Fibroblast of lung (primary cell): ENCODE measurements around the gene ULK3. TPM values are rescaled to one million over a fixed set of nuclear protein-coding genes. Genes with fewer than 3 reads are reported as not detected.

Source experiments
- DNase-seq, 2 donors: peaks; one replicate each; pipeline versions ENCODE4 v3.0.0 to v3.0.0-alpha.2; 2010; ENCODE audit warnings: low read depth in 2 of 2
- H2AFZ ChIP-seq: 2 replicates; pipeline ENCODE4 v1.5.1; 2012; ENCODE audit warnings: low read length, control low read depth, inconsistent platforms
- H3K27ac ChIP-seq: 2 replicates; pipeline ENCODE4 v1.5.1; 2011; ENCODE audit warnings: low read length, control low read depth; ENCODE audit not compliant: insufficient read depth
- H3K27me3 ChIP-seq: 2 replicates; pipeline ENCODE4 v1.5.1; 2011; ENCODE audit warnings: mild to moderate bottlenecking, low read length; ENCODE audit not compliant: control insufficient read depth, insufficient read depth
- H3K36me3 ChIP-seq: 2 replicates; pipeline ENCODE4 v1.5.1; 2011; ENCODE audit warnings: low read length; ENCODE audit not compliant: control insufficient read depth, insufficient read depth
- H3K4me1 ChIP-seq: 2 replicates; pipeline ENCODE4 v1.5.1; 2011; ENCODE audit warnings: low read length; ENCODE audit not compliant: control insufficient read depth, insufficient read depth; ENCODE audit errors: extremely low read depth
- H3K4me2 ChIP-seq: 2 replicates; pipeline ENCODE4 v1.5.1; 2011; ENCODE audit warnings: low read length, control low read depth; ENCODE audit not compliant: insufficient read depth; ENCODE audit errors: extremely low read depth
- H3K4me3 ChIP-seq, 4 experiments: fragments of 200-600 bp in 1 of 4; sonication (generic) in 1 of 4; replicated peaks in 1 of 4; 2 replicates each; pipeline ENCODE4 v1.5.1; 2011 to 2016; ENCODE audit warnings: low read length in 4 of 4, low read depth in 3 of 4, mild to moderate bottlenecking in 3 of 4, control low read depth in 2 of 4, inconsistent platforms in 1 of 4, mixed read lengths in 1 of 4; ENCODE audit not compliant: insufficient read depth in 1 of 4; ENCODE audit errors: control extremely low read depth in 1 of 4
- H3K79me2 ChIP-seq: 2 replicates; pipeline ENCODE4 v1.5.1; 2012; ENCODE audit warnings: mild to moderate bottlenecking, low read length, inconsistent platforms; ENCODE audit not compliant: control insufficient read depth, insufficient read depth
- H3K9ac ChIP-seq: 2 replicates; pipeline ENCODE4 v1.5.1; 2011; ENCODE audit warnings: mild to moderate bottlenecking, low read length, control low read depth; ENCODE audit not compliant: insufficient read depth
- H3K9me3 ChIP-seq: 2 replicates; pipeline ENCODE4 v1.5.1; 2012; ENCODE audit warnings: low read depth, low read length; ENCODE audit not compliant: control insufficient read depth, insufficient read depth
- H4K20me1 ChIP-seq: 2 replicates; pipeline ENCODE4 v1.5.1; 2011; ENCODE audit warnings: low read length; ENCODE audit not compliant: control insufficient read depth, insufficient read depth; ENCODE audit errors: extremely low read depth
- CTCF ChIP-seq, 2 donors: IDR thresholded peaks in 1 of 2; conservative IDR thresholded peaks in 1 of 2; 1 replicate in 1 of 2; 2 replicates in 1 of 2; pipeline ENCODE4 v1.5.1; 2011 to 2012; ENCODE audit warnings: low read length in 2 of 2, control low read depth in 1 of 2, inconsistent platforms in 1 of 2, low read depth in 1 of 2, mild to moderate bottlenecking in 1 of 2
- EZH2 ChIP-seq: IDR thresholded peaks from 2 replicates; pipeline ENCODE4 v1.5.1; 2012; ENCODE audit warnings: low read length, control low read depth, mild to moderate bottlenecking; ENCODE audit errors: missing control alignments
- polyA plus RNA-seq, 2 donors: library from polyadenylated mRNA; depleted of rRNA in 1 of 2; stranded (reverse) in 1 of 2; unstranded in 1 of 2; fragments of >200 nt; gene quantifications; 2 replicates each; pipeline ENCODE4 v1.2.1, GENCODE V29; 2011 to 2012; ENCODE audit warnings: missing spikeins in 1 of 2
- total RNA-seq: library from RNA; depleted of rRNA; stranded (reverse); fragments of >200 nt; gene quantifications from 2 replicates; pipeline ENCODE4 v1.2.1, GENCODE V29; 2014

ULK3 gene
- total and polyA plus RNA-seq, 2 donors (not counting 1 experiment from before 2014, with no cell fraction given) = 8.8 to 11.4 TPM

- H3K27ac ChIP-seq = no peak overlapping the region
- TF ChIP-seq EZH2 (no peak), CTCF (conservative IDR thresholded peaks at IDR 0.05 in 1 of 2, IDR thresholded peaks at IDR 0.05 in 1 of 2; ENCODE audit: low read depth in 1 of 2, low read length in 2 of 2) (no peak)
- peaks cover 23% of the 10 kb centered on the region for H3K27me3 ChIP-seq
- H3K79me2 ChIP-seq = no peaks in the 10 kb centered on the region
- no peaks in the 10 kb centered on the region for H3K4me1 ChIP-seq
- no peaks in the 10 kb centered on the region for H4K20me1 ChIP-seq
- no peak overlapping the region for H3K4me3 ChIP-seq
- no peak for DNase-seq
- no peaks in the 10 kb centered on the region for H3K36me3 ChIP-seq
- H3K9me3 ChIP-seq = no peaks in the 10 kb centered on the region
- no peak overlapping the region for H3K4me2 ChIP-seq
- H2AFZ ChIP-seq = no peak overlapping the region
- H3K9ac ChIP-seq = no peak overlapping the region
Observed at GRCh38 chr15:74825866-74826265, 17.1 kb downstream of the ULK3 start.

- no peak overlapping the region for H3K27ac ChIP-seq
Observed at GRCh38 chr15:74824976-74825375, 18.0 kb downstream of the ULK3 start.

GRCh38 chr15:74823324-74823723, 19.6 kb downstream of the ULK3 start:
- Histone ChIP-seq H3K4me3 (no peak overlapping the region), H3K9ac (no peak overlapping the region), H3K79me2 (no peaks in the 10 kb centered on the region), H3K4me2 (no peak overlapping the region), H3K36me3 (no peaks in the 10 kb centered on the region), H3K27me3 (peaks cover 27% of the 10 kb centered on the region), H4K20me1 (no peaks in the 10 kb centered on the region), H2AFZ (no peak overlapping the region), H3K4me1 (no peaks in the 10 kb centered on the region), H3K9me3 (no peaks in the 10 kb centered on the region), H3K27ac (no peak overlapping the region)
- TF ChIP-seq EZH2 = no peak
- no peak for TF ChIP-seq CTCF (conservative IDR thresholded peaks at IDR 0.05 in 1 of 2, IDR thresholded peaks at IDR 0.05 in 1 of 2; ENCODE audit: low read depth in 1 of 2, low read length in 2 of 2)
- DNase-seq = no peak

More at GRCh38 chr15:74824976-74825375, 18.0 kb downstream of the ULK3 start:
- H3K79me2 ChIP-seq = no peaks in the 10 kb centered on the region
- no peak for DNase-seq
- H3K36me3 ChIP-seq = no peaks in the 10 kb centered on the region
- H3K4me3 ChIP-seq = no peak overlapping the region
- no peaks in the 10 kb centered on the region for H3K4me1 ChIP-seq
- peaks cover 27% of the 10 kb centered on the region for H3K27me3 ChIP-seq
- no peak overlapping the region for H2AFZ ChIP-seq
- H3K9me3 ChIP-seq = no peaks in the 10 kb centered on the region
- no peak overlapping the region for H3K9ac ChIP-seq
- no peaks in the 10 kb centered on the region for H4K20me1 ChIP-seq
- no peak for TF ChIP-seq EZH2
- no peak for TF ChIP-seq CTCF (conservative IDR thresholded peaks at IDR 0.05 in 1 of 2, IDR thresholded peaks at IDR 0.05 in 1 of 2; ENCODE audit: low read depth in 1 of 2, low read length in 2 of 2)
- no peak overlapping the region for H3K4me2 ChIP-seq
